NCI-H69 (cell line): ENCODE results near the gene MCHR1.
A peak's percentile ranks its signal among the peaks of the same experiment; 100 is the strongest.

Experiments used
- DNase-seq: peaks from one replicate; lab custom pipeline; 2025; lab: John Stamatoyannopoulos, UW

The MCHR1 gene

GRCh38 chr22:40727070-40727963 is 48.0 kb downstream of the MCHR1 start:
- peak; percentile 73 for DNase-seq

GRCh38 chr22:40727964-40728615 is 48.8 kb downstream of the MCHR1 start:
- peak; percentile 73 for DNase-seq

- peak; percentile 96 for DNase-seq
These were observed 49.5 kb downstream of the MCHR1 start for GRCh38 chr22:40728731-40729189.

DNA sequence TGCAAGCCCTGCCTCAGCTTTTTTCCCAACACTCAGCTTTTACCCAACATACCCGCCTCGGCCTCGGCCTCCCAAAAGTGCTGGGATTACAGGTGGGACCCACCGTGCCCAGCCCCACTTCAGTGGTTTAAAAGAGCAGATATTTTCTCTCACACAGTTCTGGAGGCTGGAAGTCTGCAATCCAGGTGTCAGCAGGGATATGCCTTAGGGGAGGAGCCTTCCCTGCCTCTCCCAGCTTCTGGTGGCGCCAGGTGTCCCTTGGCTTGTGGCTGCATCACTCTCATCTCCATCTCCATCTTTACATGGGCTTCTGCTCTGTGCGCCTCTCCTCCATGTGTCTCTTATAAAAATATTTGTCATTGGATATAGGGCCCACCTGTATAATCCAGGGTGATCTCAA is 50.0 kb downstream of the MCHR1 start:
- peak; percentile 57 for DNase-seq
